HG03060 (cell line): ENCODE measurements around the gene CHAF1A.

Source experiments
- ATAC-seq: cut with Tn5 transposase; IDR thresholded peaks from one replicate; pipeline ENCODE4 v1.9.1; 2021; ENCODE audit warnings: low read depth, moderate number of reproducible peaks; ENCODE audit not compliant: unreplicated experiment

Gene CHAF1A

GRCh38 chr19:4366666-4367335 is 35.6 kb upstream of the CHAF1A start:
- ATAC-seq, result no peak

DNA sequence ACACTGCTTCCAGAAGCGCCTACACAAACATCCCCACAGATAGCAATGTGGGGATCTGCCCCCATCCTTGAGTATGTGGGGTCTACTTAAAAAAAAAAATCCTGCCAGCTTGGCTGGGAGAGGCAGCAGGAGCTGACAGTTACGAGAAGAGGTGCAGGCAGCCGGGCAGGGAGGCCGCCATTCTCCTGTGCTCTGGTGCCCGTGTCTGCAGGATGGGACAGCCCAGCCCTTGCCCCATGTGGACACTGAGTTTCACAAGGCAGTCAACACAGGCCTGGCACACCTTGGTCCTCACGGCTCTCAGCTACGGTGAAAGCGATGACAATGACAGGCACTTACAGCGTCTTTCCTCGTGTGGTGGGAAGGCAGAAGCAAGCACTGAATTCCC is 35.1 kb upstream of the CHAF1A start:
- ATAC-seq, result no peak

- no peak for ATAC-seq
These were observed 34.7 kb upstream of the CHAF1A start for GRCh38 chr19:4367781-4368127.

GRCh38 chr19:4368128-4368820 is 34.2 kb upstream of the CHAF1A start:
- no peak for ATAC-seq

DNA sequence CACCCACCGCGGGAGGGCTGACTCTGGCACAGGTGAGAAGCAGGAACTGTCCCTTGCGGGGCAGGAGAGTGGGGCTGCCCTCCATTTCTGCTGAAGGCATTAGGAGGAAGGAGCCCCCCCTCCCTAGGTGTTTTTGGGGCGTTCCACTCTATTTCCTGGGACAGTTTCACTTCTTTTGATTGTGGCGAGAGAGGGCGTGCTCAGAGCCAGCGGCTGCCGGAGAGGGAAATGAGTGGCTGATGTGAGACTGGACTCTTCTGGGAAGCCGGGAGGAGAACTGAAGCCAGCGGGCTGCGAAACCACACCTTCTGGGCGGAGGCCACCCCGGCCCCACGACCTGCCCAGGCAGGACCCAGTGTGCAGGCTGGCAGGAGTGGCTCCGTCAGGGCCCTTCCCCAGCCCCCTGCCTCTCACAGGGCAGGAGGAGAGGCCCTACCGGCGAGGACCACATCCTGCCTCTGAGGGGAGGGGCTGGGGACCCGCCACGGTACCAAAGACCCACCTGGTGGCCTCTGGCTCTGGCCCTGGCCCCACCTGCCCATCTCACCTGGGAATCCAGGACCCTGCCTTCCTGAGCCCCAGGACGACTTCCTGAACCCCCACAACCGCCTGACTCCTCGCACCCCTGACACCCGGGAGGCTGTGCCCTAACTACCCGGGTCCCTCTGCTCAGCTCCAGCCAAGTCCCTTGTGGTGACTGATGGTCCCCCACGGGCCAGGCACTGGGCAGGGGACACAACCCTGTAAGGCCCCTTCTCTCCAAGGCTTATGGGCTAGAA is 33.1 kb upstream of the CHAF1A start:
- ATAC-seq, result peak; percentile 34

DNA sequence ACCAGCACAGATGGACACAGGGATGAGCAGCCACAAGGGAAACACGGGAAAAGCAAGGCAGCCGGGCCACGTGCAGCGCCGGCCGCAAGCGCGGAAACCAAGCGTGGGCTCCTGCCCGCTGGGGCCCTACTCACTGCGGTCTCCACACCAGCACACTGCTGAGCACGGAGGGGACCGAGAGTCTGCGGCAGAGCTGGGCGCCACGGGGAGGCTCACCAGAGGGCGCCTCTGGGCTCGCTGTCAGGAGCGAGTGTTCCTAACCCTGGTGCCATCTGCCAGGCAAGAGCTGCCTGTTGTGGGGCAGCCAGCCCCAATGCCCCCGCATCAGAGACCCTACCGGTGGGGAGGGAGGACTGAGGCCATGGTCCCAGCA is 32.6 kb upstream of the CHAF1A start:
- no peak for ATAC-seq

DNA sequence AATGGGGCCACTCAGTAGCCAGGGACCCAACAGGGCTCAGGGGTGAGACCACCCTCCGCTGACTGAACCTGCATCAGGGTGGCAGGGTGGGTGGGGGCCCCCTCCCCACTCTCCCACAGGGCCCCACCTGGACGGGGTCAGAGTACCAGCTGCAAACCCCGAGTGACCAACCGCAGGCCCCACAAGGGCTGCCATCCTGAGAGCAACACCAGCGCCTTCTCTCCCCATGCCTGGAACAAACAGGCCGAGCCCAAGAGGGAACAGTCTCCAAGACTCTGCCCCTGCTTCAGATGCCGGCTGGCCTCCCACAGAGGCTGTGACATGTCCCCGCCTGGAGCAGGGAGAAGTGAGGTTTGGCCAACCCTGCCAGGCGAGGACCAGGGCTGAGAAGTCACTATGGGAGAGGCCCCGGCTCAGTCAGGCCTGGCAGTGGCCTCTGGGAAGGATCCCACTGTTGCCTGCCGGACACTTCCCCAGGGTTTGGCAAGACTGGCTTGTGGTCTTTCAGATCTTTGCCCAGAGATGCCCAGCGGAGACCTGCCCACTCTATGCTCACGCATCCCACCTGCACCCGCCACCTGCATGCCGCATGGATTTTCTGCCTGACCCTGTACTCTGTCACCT is 31.9 kb upstream of the CHAF1A start:
- ATAC-seq, result no peak

- no peak for ATAC-seq
These were observed 30.9 kb upstream of the CHAF1A start for GRCh38 chr19:4371247-4372164.

GRCh38 chr19:4372165-4373012 is 30.1 kb upstream of the CHAF1A start:
- no peak for ATAC-seq

DNA sequence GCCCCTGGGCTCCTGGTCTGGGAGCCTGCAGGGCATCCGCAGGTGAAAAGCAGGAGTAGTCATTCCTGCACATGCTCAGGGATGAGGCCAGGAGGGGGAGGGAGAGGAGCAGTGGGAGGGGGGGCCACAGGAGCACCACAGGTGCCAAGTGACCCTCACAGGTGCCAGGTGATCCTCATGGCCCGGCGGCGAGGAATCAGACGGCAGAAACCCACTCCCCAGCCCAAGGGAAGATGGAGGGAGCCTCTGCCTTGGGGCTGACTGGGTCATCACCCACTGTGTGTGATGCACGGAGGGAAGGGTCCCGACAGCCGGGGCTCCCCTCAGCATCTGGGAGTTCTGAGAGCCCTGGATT is 29.4 kb upstream of the CHAF1A start:
- no peak for ATAC-seq

GRCh38 chr19:4373601-4374497 is 28.6 kb upstream of the CHAF1A start:
- no peak for ATAC-seq

DNA sequence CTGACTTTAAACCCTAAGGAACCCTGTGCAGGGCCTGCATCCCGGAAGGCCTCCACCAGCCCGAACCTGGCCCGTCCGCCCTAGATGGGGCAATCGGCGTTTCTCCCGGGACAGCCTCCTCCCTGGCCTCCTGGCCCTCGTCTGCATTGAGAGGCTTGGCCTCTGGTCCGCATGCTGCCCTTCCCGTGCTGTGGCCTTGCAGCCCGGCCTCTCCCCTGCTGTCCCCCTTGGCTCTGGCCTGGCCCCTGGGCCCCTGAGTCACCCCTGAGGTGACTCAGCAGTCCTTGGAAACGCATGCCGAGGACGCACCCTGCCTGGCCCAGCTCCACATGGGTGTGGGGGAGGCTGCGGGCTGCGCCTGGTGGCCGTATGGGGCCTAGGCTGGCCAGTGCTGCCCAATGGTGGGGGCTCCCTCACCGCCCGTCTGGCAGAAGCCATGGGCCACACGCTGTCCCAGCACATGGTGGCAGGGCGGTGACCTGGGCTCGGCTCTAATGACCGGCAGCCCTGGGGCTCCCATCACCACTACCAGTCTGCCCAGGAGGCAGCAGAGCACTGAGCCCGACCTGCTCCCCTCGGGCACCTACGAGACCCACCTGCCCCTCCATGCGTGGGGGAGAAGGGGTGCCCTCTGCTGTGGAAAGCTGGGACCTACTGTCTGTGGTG is 27.8 kb upstream of the CHAF1A start:
- no peak for ATAC-seq

- no peak for ATAC-seq
These were observed 27.0 kb upstream of the CHAF1A start for GRCh38 chr19:4375164-4376027.

GRCh38 chr19:4376028-4376670 is 26.3 kb upstream of the CHAF1A start:
- no peak for ATAC-seq

DNA sequence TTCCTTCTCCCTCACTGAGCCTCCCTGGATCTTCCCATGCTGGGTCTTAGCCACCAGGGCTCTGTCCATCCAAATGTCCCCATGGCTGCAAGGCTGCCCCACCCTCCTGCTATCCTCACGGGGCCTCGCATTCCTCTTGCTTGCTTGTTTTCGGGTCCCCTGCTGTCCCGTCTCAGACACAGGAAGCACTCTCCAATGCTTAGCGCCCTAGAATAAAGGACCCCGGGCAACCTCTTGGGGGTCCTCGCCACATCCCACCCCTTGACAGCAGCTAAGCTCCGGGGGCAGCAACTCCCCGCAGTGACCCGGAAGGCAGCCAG is 25.8 kb upstream of the CHAF1A start:
- ATAC-seq, result no peak

DNA sequence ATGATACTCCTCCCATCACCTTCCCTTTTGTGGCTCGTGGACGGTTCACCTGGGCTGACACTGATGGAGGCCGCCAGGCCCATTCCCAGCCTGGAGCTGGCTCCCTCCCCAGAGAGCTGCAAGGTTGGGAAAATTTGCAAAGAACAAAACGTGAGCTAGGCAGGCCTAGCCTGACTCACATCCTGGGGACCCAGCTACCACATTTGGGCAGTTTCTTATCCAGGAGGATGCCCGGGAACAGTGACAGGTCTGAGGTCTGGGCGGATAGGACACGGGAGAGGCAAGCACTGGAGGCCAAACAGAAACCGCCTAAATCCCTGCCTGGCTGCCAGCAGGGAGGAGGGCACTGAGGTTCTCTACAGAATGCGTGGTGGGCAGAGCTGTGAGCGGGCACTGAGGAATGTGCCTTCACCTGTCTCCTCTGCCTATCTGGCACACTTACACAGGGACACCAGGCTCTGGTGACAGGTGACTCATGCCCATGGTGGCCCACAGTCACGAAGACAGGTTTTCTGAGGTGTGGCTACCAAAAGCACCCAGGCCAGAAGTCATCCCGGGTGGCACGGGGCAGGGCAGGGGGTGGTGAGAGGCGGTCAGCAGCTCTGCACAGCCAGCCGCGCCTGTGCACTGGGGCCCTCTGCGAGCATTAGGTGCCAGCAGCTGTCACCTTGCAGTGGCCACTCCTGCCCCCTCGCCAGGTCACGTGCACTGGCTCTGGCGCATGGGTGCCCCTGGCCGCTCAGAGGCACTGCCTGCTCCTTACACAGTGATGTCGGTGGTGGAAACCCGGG is 25.3 kb upstream of the CHAF1A start:
- ATAC-seq, result no peak
